GM23248 (cell line): ENCODE data around the gene ZFPM1.

ENCODE experiments used
- EZH2 ChIP-seq: fragments of 200-600 bp; sonication (generic); IDR thresholded peaks from 2 replicates; pipeline ENCODE4 v1.6.1; 2018; ENCODE audit warnings: antibody characterized with exemption, mild to moderate bottlenecking; ENCODE audit not compliant: insufficient read depth, poor library complexity, severe bottlenecking
- EZH2phosphoT487 ChIP-seq: fragments of 200-600 bp; sonication (generic); IDR thresholded peaks from 2 replicates; pipeline ENCODE4 v1.6.1; 2018; ENCODE audit warnings: antibody characterized with exemption, moderate library complexity, mild to moderate bottlenecking, low read depth; ENCODE audit not compliant: insufficient read depth

- TF ChIP-seq EZH2phosphoT487 (no peak), EZH2 (no peak)
Measured at GRCh38 chr16:88487920-88488851, 35.1 kb downstream of the ZFPM1 start.
